ENCODE data around the gene ITPR1. TPM values are rescaled to one million over a fixed set of nuclear protein-coding genes. Genes with fewer than 3 reads are reported as not detected.

ITPR1 gene
- total and polyA plus RNA-seq, 5 donors from 2014 or later: 6.9 to 97.5 (median 9.5) TPM

DNA sequence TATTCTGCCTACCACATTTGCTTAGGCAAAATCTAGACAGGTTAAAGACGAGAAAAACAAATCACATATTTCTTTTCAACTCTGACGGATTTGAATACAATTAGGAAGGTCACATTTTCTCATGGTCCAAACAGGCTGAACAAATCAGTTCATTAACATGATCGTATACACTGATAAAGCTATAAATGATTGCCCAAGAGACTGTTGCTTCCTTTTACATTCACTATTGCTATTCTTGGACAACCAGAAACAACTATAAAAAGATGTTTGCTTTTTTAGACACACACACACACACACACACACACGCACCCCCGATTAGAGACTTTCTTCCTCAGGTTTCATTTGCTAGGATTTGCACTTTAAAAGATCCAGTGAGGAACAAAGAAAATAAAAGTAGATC, 363.8 kb downstream of the ITPR1 start:
- H3K36me3 ChIP-seq (ENCODE audit: control insufficient read depth, insufficient read depth, low read length): no peaks in the 10 kb centered on the region
- no peak overlapping the region for H3K4me3 ChIP-seq (ENCODE audit: low read depth, low read length)
- no peak for ATAC-seq (ENCODE audit: low read depth in 2 of 2)
- Mint-ChIP-seq H3K27me3 (no peaks in the 10 kb centered on the region), H3K9me3 (peaks cover 0 to 8% (median 4%) of the 10 kb centered on the region in 7 donors), H3K4me1 (peaks cover 0 to 15% (median 4%) of the 10 kb centered on the region in 4 donors), H3K4me3 (no peak overlapping the region), H3K36me3 (peaks cover 6% of the 10 kb centered on the region), H3K27ac (no peak overlapping the region)
- H3K9me3 ChIP-seq (ENCODE audit: control insufficient read depth in 2 of 2, low read length in 2 of 2): peaks cover 8 to 12% of the 10 kb centered on the region in 2 experiments
- DNase-seq: no peak
- no peaks in the 10 kb centered on the region for H3K27me3 ChIP-seq (ENCODE audit: control insufficient read depth, insufficient read depth, low read length)
- no peaks in the 10 kb centered on the region for H3K4me1 ChIP-seq (ENCODE audit: control insufficient read depth, insufficient read depth, low read length, poor library complexity, severe bottlenecking)
- H3K27ac ChIP-seq (ENCODE audit: insufficient read depth, low read length, poor library complexity, severe bottlenecking): no peak overlapping the region

DNA sequence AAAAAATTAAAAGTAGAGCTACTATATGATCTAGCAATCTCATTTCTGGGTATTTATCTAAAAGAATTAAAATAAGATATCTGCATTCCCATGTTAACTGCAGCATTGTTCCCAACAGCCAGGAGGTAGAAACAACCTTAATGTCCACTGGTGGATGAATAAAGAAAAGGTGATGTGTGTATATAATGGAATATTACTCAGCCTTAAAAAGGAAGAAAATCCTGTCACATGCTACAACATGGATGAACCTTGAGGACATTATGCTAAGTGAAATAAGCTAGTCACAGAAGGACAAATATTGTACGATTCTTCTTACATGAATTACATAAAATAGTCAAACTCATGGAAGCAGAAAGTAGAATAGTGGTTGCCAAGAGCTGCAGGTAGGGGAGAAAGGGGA, 366.6 kb downstream of the ITPR1 start:
- peaks cover 14% of the 10 kb centered on the region for H3K36me3 Mint-ChIP-seq
- ATAC-seq (ENCODE audit: low read depth in 2 of 2) (no peak), DNase-seq (no peak)
- peaks cover 0 to 6% (median 2%) of the 10 kb centered on the region in 4 donors for H3K4me1 Mint-ChIP-seq
- H3K9me3 Mint-ChIP-seq: peaks cover 1 to 15% (median 6%) of the 10 kb centered on the region in 7 donors
- Histone ChIP-seq H3K9me3 (ENCODE audit: control insufficient read depth in 2 of 2, low read length in 2 of 2) (peaks cover 13 to 15% of the 10 kb centered on the region in 2 experiments), H3K36me3 (ENCODE audit: control insufficient read depth, insufficient read depth, low read length) (no peaks in the 10 kb centered on the region), H3K27ac (ENCODE audit: insufficient read depth, low read length, poor library complexity, severe bottlenecking) (no peak overlapping the region), H3K4me3 (ENCODE audit: low read depth, low read length) (no peak overlapping the region), H3K27me3 (ENCODE audit: control insufficient read depth, insufficient read depth, low read length) (peaks cover 3% of the 10 kb centered on the region), H3K4me1 (ENCODE audit: control insufficient read depth, insufficient read depth, low read length, poor library complexity, severe bottlenecking) (no peaks in the 10 kb centered on the region)
- no peak overlapping the region for H3K27ac Mint-ChIP-seq
- H3K27me3 Mint-ChIP-seq: peaks cover 5% of the 10 kb centered on the region
- no peak overlapping the region for H3K4me3 Mint-ChIP-seq

DNA sequence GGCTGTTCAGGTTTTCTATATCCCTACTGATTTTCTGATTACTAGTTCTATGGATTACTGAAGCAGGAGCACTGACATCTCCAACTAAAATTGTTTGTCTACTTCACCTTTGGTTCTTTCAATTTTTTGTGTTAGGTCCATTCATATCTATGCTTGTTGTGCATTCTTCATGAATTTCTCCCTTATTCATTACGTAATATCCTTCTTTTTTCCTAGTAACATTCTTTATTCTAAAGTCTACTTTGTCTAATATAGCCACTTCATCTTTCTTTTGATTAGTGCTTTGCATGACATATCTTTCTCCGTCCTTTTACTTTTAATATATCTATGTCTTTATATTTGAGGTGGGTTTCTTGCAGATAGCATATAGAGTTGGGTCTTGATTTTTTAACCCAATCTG, 369.8 kb downstream of the ITPR1 start:
- no peak for ATAC-seq (ENCODE audit: low read depth in 2 of 2)
- DNase-seq: no peak
- no peak overlapping the region for H3K27ac ChIP-seq (ENCODE audit: insufficient read depth, low read length, poor library complexity, severe bottlenecking)
- Mint-ChIP-seq H3K9me3 (peaks cover 1 to 15% (median 6%) of the 10 kb centered on the region in 7 donors), H3K4me3 (no peak overlapping the region), H3K27me3 (peaks cover 5% of the 10 kb centered on the region), H3K36me3 (peaks cover 10% of the 10 kb centered on the region), H3K4me1 (peaks cover 0 to 17% (median 12%) of the 10 kb centered on the region in 4 donors), H3K27ac (no peak overlapping the region)
- H3K4me1 ChIP-seq (ENCODE audit: control insufficient read depth, insufficient read depth, low read length, poor library complexity, severe bottlenecking): peaks cover 7% of the 10 kb centered on the region
- no peak overlapping the region for H3K4me3 ChIP-seq (ENCODE audit: low read depth, low read length)
- no peaks in the 10 kb centered on the region for H3K36me3 ChIP-seq (ENCODE audit: control insufficient read depth, insufficient read depth, low read length)
- H3K9me3 ChIP-seq (ENCODE audit: control insufficient read depth in 2 of 2, low read length in 2 of 2): peaks cover 13 to 15% of the 10 kb centered on the region in 2 experiments
- H3K27me3 ChIP-seq (ENCODE audit: control insufficient read depth, insufficient read depth, low read length): peaks cover 3% of the 10 kb centered on the region

- H3K27ac Mint-ChIP-seq: no peak overlapping the region
Observed at GRCh38 chr3:4864503-4864902, 371.4 kb downstream of the ITPR1 start.

GRCh38 chr3:4865714-4866113, 372.6 kb downstream of the ITPR1 start:
- H3K36me3 ChIP-seq (ENCODE audit: control insufficient read depth, insufficient read depth, low read length): no peaks in the 10 kb centered on the region
- Mint-ChIP-seq H3K4me3 (peak overlapping the region in 1 of 4 donors; percentile 35), H3K4me1 (peaks cover 0 to 33% (median 17%) of the 10 kb centered on the region in 4 donors), H3K9me3 (peaks cover 1 to 15% (median 5%) of the 10 kb centered on the region in 7 donors), H3K27ac (no peak overlapping the region), H3K27me3 (peaks cover 5% of the 10 kb centered on the region), H3K36me3 (peaks cover 8% of the 10 kb centered on the region)
- no peak overlapping the region for H3K27ac ChIP-seq (ENCODE audit: insufficient read depth, low read length, poor library complexity, severe bottlenecking)
- H3K4me3 ChIP-seq (ENCODE audit: low read depth, low read length): no peak overlapping the region
- H3K27me3 ChIP-seq (ENCODE audit: control insufficient read depth, insufficient read depth, low read length): peaks cover 3% of the 10 kb centered on the region
- DNase-seq (no peak), ATAC-seq (ENCODE audit: low read depth in 2 of 2) (no peak)
- H3K4me1 ChIP-seq (ENCODE audit: control insufficient read depth, insufficient read depth, low read length, poor library complexity, severe bottlenecking): peaks cover 17% of the 10 kb centered on the region
- H3K9me3 ChIP-seq (ENCODE audit: control insufficient read depth in 2 of 2, low read length in 2 of 2): peaks cover 13 to 15% of the 10 kb centered on the region in 2 experiments

More at GRCh38 chr3:4864503-4864902, 371.4 kb downstream of the ITPR1 start:
- Histone ChIP-seq H3K36me3 (ENCODE audit: control insufficient read depth, insufficient read depth, low read length) (no peaks in the 10 kb centered on the region), H3K4me1 (ENCODE audit: control insufficient read depth, insufficient read depth, low read length, poor library complexity, severe bottlenecking) (peaks cover 17% of the 10 kb centered on the region), H3K9me3 (ENCODE audit: control insufficient read depth in 2 of 2, low read length in 2 of 2) (peaks cover 13 to 15% of the 10 kb centered on the region in 2 experiments), H3K27me3 (ENCODE audit: control insufficient read depth, insufficient read depth, low read length) (peaks cover 3% of the 10 kb centered on the region), H3K4me3 (ENCODE audit: low read depth, low read length) (no peak overlapping the region), H3K27ac (ENCODE audit: insufficient read depth, low read length, poor library complexity, severe bottlenecking) (no peak overlapping the region)
- H3K27me3 Mint-ChIP-seq: peaks cover 5% of the 10 kb centered on the region
- ATAC-seq (ENCODE audit: low read depth in 2 of 2): no peak
- H3K4me1 Mint-ChIP-seq: peaks cover 0 to 26% (median 17%) of the 10 kb centered on the region in 4 donors
- no peak overlapping the region for H3K4me3 Mint-ChIP-seq
- peaks cover 1 to 15% (median 6%) of the 10 kb centered on the region in 7 donors for H3K9me3 Mint-ChIP-seq
- DNase-seq: no peak
- peaks cover 10% of the 10 kb centered on the region for H3K36me3 Mint-ChIP-seq

- DNase-seq: peak in 1 of 3 donors; percentile 15
- ATAC-seq (ENCODE audit: low read depth in 2 of 2): no peak
- Histone ChIP-seq H3K27me3 (ENCODE audit: control insufficient read depth, insufficient read depth, low read length) (peaks cover 3% of the 10 kb centered on the region), H3K36me3 (ENCODE audit: control insufficient read depth, insufficient read depth, low read length) (no peaks in the 10 kb centered on the region), H3K4me1 (ENCODE audit: control insufficient read depth, insufficient read depth, low read length, poor library complexity, severe bottlenecking) (peaks cover 17% of the 10 kb centered on the region), H3K4me3 (ENCODE audit: low read depth, low read length) (peak overlapping the region; percentile 67), H3K9me3 (ENCODE audit: control insufficient read depth in 2 of 2, low read length in 2 of 2) (peaks cover 5 to 6% of the 10 kb centered on the region in 2 experiments), H3K27ac (ENCODE audit: insufficient read depth, low read length, poor library complexity, severe bottlenecking) (no peak overlapping the region)
- peaks cover 0 to 8% (median 4%) of the 10 kb centered on the region in 7 donors for H3K9me3 Mint-ChIP-seq
- H3K27ac Mint-ChIP-seq: peak overlapping the region; percentile 86 to 91 (median 89)
- H3K4me3 Mint-ChIP-seq: peak overlapping the region; percentile 10 to 93 (median 89)
- H3K36me3 Mint-ChIP-seq: peaks cover 8% of the 10 kb centered on the region
- peaks cover 5 to 33% (median 17%) of the 10 kb centered on the region in 4 donors for H3K4me1 Mint-ChIP-seq
- peaks cover 5% of the 10 kb centered on the region for H3K27me3 Mint-ChIP-seq
Observed at GRCh38 chr3:4866866-4867265, 373.7 kb downstream of the ITPR1 start.

DNA sequence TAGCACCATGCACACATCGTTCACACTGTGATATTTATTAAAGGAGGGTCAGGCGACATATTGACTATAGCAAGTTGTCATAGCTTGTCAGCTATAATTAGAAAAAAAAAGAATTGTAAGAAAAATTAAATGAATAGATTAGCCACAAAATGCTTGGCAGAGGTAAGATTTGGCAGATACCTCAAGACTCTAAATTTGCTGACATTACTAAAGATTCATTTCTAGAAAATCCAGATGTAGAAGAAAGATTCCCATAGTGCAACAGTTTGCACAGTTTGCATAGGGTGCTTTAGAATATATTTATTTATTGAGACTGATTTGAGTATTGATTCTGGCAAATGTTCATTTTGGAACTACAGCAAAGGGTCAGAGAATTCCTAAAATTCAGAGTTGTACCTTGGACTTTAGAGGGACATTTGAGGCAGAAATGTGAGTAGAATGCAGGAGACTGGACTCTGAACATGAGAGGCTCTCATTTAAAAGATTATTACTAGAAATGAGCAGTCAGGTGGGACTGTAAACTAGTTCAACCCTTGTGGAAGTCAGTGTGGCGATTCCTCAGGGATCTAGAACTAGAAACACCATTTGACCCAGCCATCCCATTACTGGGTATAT, 384.1 kb downstream of the ITPR1 start:
- no peak overlapping the region for H3K4me3 Mint-ChIP-seq
- Histone ChIP-seq H3K27ac (ENCODE audit: insufficient read depth, low read length, poor library complexity, severe bottlenecking) (no peak overlapping the region), H3K9me3 (ENCODE audit: control insufficient read depth in 2 of 2, low read length in 2 of 2) (peaks cover 0 to under 1% of the 10 kb centered on the region in 2 experiments), H3K4me1 (ENCODE audit: control insufficient read depth, insufficient read depth, low read length, poor library complexity, severe bottlenecking) (no peaks in the 10 kb centered on the region), H3K36me3 (ENCODE audit: control insufficient read depth, insufficient read depth, low read length) (no peaks in the 10 kb centered on the region), H3K27me3 (ENCODE audit: control insufficient read depth, insufficient read depth, low read length) (no peaks in the 10 kb centered on the region), H3K4me3 (ENCODE audit: low read depth, low read length) (no peak overlapping the region)
- H3K9me3 Mint-ChIP-seq: peaks cover 0 to 1% (median 0%) of the 10 kb centered on the region in 7 donors
- no peak overlapping the region for H3K27ac Mint-ChIP-seq
- peaks cover 0 to 2% (median 0%) of the 10 kb centered on the region in 4 donors for H3K4me1 Mint-ChIP-seq
- no peaks in the 10 kb centered on the region for H3K36me3 Mint-ChIP-seq
- ATAC-seq (ENCODE audit: low read depth in 2 of 2) (no peak), DNase-seq (no peak)
- H3K27me3 Mint-ChIP-seq: peaks cover 13% of the 10 kb centered on the region

DNA sequence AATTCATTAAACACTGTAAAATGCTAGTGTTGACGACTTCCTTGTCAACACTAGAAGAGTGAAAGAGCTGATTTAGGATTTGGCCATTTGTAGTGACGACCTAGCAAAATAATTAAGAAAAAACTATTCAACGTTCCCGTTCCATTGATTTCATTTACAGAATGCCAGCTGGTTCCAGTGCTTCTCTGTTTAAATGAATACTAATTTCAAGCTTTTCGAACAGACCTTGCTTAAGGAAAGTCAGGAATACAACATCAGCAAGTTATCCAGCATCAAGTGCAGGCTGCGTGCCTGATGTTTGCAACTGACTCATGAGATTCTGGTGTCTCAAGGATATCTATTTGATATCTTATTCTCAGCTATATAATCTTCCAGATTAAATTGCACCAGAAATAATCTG, 387.7 kb downstream of the ITPR1 start:
- Mint-ChIP-seq H3K27me3 (peaks cover 27% of the 10 kb centered on the region), H3K27ac (no peak overlapping the region), H3K4me3 (no peak overlapping the region), H3K36me3 (no peaks in the 10 kb centered on the region), H3K9me3 (peaks cover 0 to 1% (median 0%) of the 10 kb centered on the region in 7 donors), H3K4me1 (no peaks in the 10 kb centered on the region)
- H3K36me3 ChIP-seq (ENCODE audit: control insufficient read depth, insufficient read depth, low read length): no peaks in the 10 kb centered on the region
- H3K27ac ChIP-seq (ENCODE audit: insufficient read depth, low read length, poor library complexity, severe bottlenecking): no peak overlapping the region
- no peaks in the 10 kb centered on the region for H3K4me1 ChIP-seq (ENCODE audit: control insufficient read depth, insufficient read depth, low read length, poor library complexity, severe bottlenecking)
- ATAC-seq (ENCODE audit: low read depth in 2 of 2): no peak
- H3K9me3 ChIP-seq (ENCODE audit: control insufficient read depth in 2 of 2, low read length in 2 of 2): peaks cover 0 to 4% of the 10 kb centered on the region in 2 experiments
- no peak for DNase-seq
- no peak overlapping the region for H3K4me3 ChIP-seq (ENCODE audit: low read depth, low read length)
- no peaks in the 10 kb centered on the region for H3K27me3 ChIP-seq (ENCODE audit: control insufficient read depth, insufficient read depth, low read length)
